Sigmoid colon (tissue), 4 donors: ENCODE results near the gene WDR33.

Source experiments
- POLR2A ChIP-seq, 2 donors: fragments of 450-650 bp; IDR thresholded peaks; one replicate each; pipeline ENCODE4 v1.6.1; 2016; ENCODE audit warnings: antibody characterized with exemption in 2 of 2, mild to moderate bottlenecking in 2 of 2, moderate library complexity in 2 of 2
- POLR2AphosphoS5 ChIP-seq, 4 donors: sonication (generic); formaldehyde crosslinking; IDR thresholded peaks; one replicate each; pipeline ENCODE4 v1.6.1; 2017; ENCODE audit warnings: antibody characterized with exemption in 4 of 4
- TF ChIP-seq, protein P1 (sequence below), 4 experiments: fragments of 450-650 bp in 3 of 4; fragments of 200-600 bp in 1 of 4; IDR thresholded peaks; one replicate each; pipeline ENCODE4 v1.5.1; 2016 to 2019; ENCODE audit warnings: antibody characterized with exemption in 4 of 4, mild to moderate bottlenecking in 3 of 4, moderate library complexity in 2 of 4

DNA sequence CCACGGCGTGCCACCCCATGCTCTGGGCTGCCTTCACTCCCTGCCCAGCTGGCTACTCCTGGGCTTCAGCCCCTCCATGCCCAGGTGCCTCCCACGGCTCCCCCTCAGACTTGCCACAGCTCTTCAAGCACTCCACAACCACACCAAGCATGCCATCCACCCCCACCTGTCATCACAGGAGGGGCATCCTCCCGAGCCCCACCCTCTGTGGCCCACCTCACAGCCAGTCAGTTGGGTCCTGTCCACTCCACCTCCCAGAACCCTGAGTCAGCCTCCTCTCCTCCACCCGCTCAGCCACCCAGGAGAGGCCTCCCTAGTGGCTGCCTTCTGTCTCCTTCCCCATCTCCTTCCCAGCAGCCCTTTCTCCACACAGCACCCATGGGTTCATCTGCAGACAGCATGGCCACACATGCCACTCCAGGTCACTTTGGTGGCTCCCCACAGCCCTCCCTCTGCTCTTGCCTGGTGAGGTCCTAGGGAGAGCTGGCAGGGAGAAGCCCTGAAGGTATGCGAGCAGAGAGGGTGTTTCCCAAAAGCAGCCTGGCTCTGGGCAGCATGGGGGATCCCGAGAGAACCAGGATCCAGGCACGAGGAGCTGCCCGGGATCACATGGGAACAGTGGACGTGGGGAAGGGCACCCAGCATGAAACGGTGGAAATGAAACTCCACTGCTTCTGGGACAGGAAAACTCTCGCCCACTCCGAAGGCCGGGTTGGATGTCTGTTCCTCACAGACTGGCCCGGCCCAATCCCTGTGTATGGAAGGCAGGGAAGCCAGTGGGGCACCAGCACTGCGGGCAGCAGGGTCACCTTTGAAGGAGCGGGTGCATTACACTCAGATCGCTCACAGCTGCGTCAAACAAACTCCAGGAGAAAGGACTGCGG, 138.4 kb downstream of the WDR33 start:
- TF ChIP-seq, protein P1, sequence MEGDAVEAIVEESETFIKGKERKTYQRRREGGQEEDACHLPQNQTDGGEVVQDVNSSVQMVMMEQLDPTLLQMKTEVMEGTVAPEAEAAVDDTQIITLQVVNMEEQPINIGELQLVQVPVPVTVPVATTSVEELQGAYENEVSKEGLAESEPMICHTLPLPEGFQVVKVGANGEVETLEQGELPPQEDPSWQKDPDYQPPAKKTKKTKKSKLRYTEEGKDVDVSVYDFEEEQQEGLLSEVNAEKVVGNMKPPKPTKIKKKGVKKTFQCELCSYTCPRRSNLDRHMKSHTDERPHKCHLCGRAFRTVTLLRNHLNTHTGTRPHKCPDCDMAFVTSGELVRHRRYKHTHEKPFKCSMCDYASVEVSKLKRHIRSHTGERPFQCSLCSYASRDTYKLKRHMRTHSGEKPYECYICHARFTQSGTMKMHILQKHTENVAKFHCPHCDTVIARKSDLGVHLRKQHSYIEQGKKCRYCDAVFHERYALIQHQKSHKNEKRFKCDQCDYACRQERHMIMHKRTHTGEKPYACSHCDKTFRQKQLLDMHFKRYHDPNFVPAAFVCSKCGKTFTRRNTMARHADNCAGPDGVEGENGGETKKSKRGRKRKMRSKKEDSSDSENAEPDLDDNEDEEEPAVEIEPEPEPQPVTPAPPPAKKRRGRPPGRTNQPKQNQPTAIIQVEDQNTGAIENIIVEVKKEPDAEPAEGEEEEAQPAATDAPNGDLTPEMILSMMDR (IDR thresholded peaks at IDR 0.05), result no peak
- TF ChIP-seq POLR2A (IDR thresholded peaks at IDR 0.05) (no peak), POLR2AphosphoS5 (IDR thresholded peaks at IDR 0.05) (peak in 3 of 4 donors; percentile 24 to 58 (median 34))
